Panc1 (cell line): Measurements from ENCODE around the gene UQCC3.

Source experiments
- CTCF ChIP-seq: fragments of 450-650 bp; IDR thresholded peaks from 2 replicates; pipeline ENCODE4 v1.5.1; 2017; ENCODE audit warnings: mild to moderate bottlenecking
- POLR2AphosphoS5 ChIP-seq: IDR thresholded peaks from 2 replicates; pipeline ENCODE4 v1.6.1; 2012; ENCODE audit warnings: mild to moderate bottlenecking, low read depth, low read length, moderate library complexity
- REST ChIP-seq, 2 experiments: IDR thresholded peaks; 2 replicates each; pipeline ENCODE4 v1.6.1; 2011 to 2012; ENCODE audit warnings: low read depth in 2 of 2, control low read depth in 1 of 2, low read length in 1 of 2, mild to moderate bottlenecking in 1 of 2, moderate library complexity in 1 of 2; ENCODE audit not compliant: insufficient read depth in 1 of 2
- SIN3A ChIP-seq: IDR thresholded peaks from 2 replicates; pipeline ENCODE4 v1.6.1; 2012; ENCODE audit warnings: low read depth, mild to moderate bottlenecking, low read length, moderate library complexity, borderline replicate concordance; ENCODE audit not compliant: insufficient read depth

- TF ChIP-seq CTCF (no peak), REST (IDR thresholded peaks at IDR 0.05; ENCODE audit: insufficient read depth in 1 of 2, low read depth in 2 of 2, low read length in 1 of 2) (no peak), POLR2AphosphoS5 (no peak), SIN3A (no peak)
These were observed 35.9 kb downstream of the UQCC3 start, which contains the start of the genes BSCL2 and GNG3 for GRCh38 chr11:62707277-62707861.
